MM.1S (cell line): ENCODE data around the gene CDK6.

Experiments used
- EZH2phosphoT487 ChIP-seq: fragments of 300-600 bp; sonication (generic); IDR thresholded peaks from 2 replicates; pipeline ENCODE4 v1.6.1; 2018; ENCODE audit warnings: antibody characterized with exemption, low read length
- TF ChIP-seq, protein P1 (sequence below): fragments of 300-600 bp; sonication (generic); IDR thresholded peaks from 2 replicates; pipeline ENCODE4 v1.5.1; 2016; ENCODE audit warnings: antibody characterized with exemption, low read length, mixed read lengths

- TF ChIP-seq, protein P1, sequence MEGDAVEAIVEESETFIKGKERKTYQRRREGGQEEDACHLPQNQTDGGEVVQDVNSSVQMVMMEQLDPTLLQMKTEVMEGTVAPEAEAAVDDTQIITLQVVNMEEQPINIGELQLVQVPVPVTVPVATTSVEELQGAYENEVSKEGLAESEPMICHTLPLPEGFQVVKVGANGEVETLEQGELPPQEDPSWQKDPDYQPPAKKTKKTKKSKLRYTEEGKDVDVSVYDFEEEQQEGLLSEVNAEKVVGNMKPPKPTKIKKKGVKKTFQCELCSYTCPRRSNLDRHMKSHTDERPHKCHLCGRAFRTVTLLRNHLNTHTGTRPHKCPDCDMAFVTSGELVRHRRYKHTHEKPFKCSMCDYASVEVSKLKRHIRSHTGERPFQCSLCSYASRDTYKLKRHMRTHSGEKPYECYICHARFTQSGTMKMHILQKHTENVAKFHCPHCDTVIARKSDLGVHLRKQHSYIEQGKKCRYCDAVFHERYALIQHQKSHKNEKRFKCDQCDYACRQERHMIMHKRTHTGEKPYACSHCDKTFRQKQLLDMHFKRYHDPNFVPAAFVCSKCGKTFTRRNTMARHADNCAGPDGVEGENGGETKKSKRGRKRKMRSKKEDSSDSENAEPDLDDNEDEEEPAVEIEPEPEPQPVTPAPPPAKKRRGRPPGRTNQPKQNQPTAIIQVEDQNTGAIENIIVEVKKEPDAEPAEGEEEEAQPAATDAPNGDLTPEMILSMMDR, result no peak
- no peak for TF ChIP-seq EZH2phosphoT487
These were observed 84.2 kb downstream of the CDK6 start for GRCh38 chr7:92751902-92752901.
